ENCODE measurements around the gene BAIAP2.

BAIAP2 gene

GRCh38 chr17:81158688-81159590, 124.0 kb downstream of the BAIAP2 start:
- no peak for DNase-seq (ENCODE audit: low read depth in 2 of 2)

- no peak for DNase-seq (ENCODE audit: low read depth in 2 of 2)
These were observed 124.8 kb downstream of the BAIAP2 start for GRCh38 chr17:81159611-81160265.

- DNase-seq (ENCODE audit: low read depth in 2 of 2), result no peak
These were observed 125.4 kb downstream of the BAIAP2 start for GRCh38 chr17:81160306-81160705.

- DNase-seq (ENCODE audit: low read depth in 2 of 2), result no peak
These were observed 125.9 kb downstream of the BAIAP2 start for GRCh38 chr17:81160747-81161453.

- DNase-seq (ENCODE audit: low read depth in 2 of 2), result no peak
These were observed 126.6 kb downstream of the BAIAP2 start for GRCh38 chr17:81161536-81161935.

GRCh38 chr17:81161972-81162371, 127.0 kb downstream of the BAIAP2 start:
- DNase-seq (ENCODE audit: low read depth in 2 of 2), result no peak

- DNase-seq (ENCODE audit: low read depth in 2 of 2), result no peak
These were observed 127.5 kb downstream of the BAIAP2 start for GRCh38 chr17:81162491-81162890.

- no peak for DNase-seq (ENCODE audit: low read depth in 2 of 2)
These were observed 128.2 kb downstream of the BAIAP2 start for GRCh38 chr17:81163051-81163695.

GRCh38 chr17:81163703-81164370, 128.9 kb downstream of the BAIAP2 start:
- no peak for DNase-seq (ENCODE audit: low read depth in 2 of 2)

GRCh38 chr17:81164371-81165245, 129.7 kb downstream of the BAIAP2 start:
- DNase-seq (ENCODE audit: low read depth in 2 of 2), result no peak

- no peak for DNase-seq (ENCODE audit: low read depth in 2 of 2)
These were observed 130.5 kb downstream of the BAIAP2 start, which contains the start of gene PVALEF for GRCh38 chr17:81165246-81166032. TSS of gene PVALEF (plus strand) at chr17:81165507. CDS start at chr17:81181227, 15,720 bp downstream.

- no peak for DNase-seq (ENCODE audit: low read depth in 2 of 2)
These were observed 131.1 kb downstream of the BAIAP2 start, which contains the start of gene AATK for GRCh38 chr17:81166033-81166492. TSS of gene AATK (minus strand) at chr17:81166221. CDS start at chr17:81165992, 229 bp downstream.

Data from stimulated activated CD8-positive, alpha-beta memory T cell treated with anti-CD3 and anti-CD28 coated beads, Interleukin-15, amount 100 ng/mL, for 48 hours (primary cell).